GM19438 (cell line): ENCODE measurements around the gene SPTBN4.
"Not testable (repeated sequence)": the region's sequence is repeated elsewhere in the genome, so short reads cannot be mapped to it uniquely, and the experiment has no call there.

Experiments used
- ATAC-seq: cut with Tn5 transposase; IDR thresholded peaks from one replicate; pipeline ENCODE4 v1.9.1; 2021; ENCODE audit warnings: low read depth; ENCODE audit not compliant: unreplicated experiment

Gene SPTBN4

DNA sequence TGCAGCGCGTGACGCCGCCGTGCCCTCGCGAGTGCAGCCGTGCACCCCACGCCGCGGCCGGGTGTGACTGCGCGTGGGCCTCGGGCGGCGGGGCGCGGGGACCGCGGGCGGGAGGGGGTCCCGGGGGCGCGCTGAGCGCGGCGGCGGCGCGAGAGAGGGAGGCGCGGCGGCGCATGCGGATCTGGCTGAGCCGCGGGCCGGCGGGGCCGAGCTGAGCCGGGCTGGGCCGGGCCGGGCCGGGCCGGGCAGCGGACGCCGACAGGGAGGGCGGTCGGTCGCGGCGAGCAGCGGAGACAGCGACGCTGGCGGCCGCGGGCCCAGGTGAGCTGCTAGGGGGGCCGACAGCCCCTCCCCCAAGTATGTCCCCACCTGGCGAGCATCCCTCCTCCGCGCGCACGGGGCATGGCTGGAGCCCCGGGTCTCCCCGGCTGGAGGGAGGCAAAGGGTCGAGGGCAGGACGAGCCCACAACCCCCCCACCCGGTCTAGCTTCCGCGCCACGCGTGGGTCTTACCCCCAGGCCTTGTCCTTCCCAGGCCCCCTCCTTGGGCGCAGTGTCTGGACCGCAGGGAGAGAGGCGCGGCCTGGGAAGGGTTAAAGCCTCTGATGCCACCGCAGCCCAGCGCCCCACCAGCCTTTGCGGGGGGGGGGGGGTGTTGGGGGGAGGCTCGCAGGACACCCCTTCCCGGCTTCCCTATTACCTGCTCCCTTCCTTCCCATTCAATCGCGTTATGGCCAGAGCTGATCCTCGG lies at the start of gene SPTBN4:
SPTBN4 (plus strand) TSS at position 17 of the 750 bp plus-strand sequence. CDS start 5,621 bp downstream, outside the sequence.
- no peak for ATAC-seq

DNA sequence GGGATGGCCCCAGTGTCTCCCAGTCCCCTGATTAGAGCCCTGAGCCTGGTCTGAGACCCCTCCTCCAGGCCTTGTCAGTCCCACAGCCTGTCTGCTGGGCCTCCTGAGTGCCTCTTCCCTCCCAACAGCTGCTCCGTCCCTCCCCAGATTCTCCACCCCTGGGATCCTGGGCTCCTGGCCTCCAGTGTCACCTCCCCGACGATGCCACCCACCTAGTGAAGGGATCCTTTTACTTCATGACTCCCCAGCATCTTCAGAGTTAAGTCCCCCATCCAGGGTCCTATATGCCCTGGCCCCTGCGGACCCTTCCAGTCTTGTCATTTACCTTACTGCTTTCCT lies 49.2 kb upstream of the SPTBN4 start:
- ATAC-seq: no peak

DNA sequence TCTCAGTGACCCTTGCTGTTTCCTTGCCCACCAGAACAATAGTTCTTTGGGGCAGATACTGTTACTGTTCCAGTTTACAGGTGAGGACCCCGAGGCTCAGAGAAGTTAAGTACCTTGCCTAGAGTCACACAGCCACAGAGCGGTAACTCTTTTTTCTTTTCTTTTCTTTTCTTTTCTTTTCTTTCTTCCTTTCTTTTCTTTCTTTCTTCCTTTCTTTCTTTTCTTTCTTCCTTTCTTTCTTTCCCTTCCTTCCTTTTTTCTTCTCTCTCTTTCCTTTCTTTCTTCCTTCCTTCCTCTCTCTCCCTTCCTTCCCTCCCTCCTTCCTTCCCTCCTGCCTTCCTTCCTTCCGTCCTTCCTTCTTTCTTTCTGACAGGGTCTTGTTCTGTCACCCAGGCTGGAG lies 48.8 kb upstream of the SPTBN4 start:
- ATAC-seq: no peak

DNA sequence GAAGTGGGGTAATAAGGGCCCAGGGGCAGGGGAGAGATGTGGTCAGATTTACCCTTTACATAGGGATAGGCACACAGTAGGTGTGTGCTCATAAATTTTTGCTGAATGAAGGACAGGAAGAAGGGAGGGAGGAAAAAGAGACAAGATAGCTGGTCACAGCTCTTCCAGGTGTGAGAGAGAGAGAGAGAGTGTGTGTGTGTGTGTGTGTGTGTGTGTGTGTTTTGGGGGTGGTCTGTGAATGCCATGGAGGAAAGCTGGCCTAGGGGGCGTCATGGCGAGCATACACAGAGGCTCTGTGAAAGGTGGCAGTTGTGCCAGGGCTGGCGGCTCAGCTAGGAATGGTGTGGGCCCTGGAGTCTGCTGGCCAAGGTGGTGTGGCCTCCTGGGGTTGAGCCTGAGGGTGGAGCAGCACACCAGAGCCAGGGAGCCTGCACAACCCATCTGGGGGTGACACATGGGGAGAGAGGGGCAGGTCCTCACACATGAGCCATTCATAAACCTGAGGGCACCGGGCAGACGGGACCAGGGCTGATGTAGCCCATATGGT lies 47.7 kb upstream of the SPTBN4 start:
- ATAC-seq: no peak

DNA sequence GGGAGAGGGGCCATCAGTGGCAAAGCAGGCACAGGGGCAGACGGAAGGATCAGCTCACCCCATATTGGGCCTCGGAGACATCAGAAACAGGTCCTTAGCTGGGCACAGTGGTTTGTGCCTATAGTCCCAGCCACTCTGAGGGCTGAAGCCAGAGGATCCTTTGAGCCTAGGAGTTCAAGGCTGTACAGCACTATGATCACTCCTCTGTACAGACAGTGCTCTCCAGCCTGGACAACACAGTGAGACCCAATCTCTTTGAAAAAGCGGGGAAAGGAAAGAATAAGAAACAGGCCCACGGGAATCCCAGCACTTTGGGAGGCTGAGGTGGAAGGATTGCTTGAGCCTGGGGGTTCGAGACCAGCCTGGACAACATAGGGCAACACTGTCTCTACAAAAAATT lies 47.0 kb upstream of the SPTBN4 start:
- ATAC-seq: no peak

DNA sequence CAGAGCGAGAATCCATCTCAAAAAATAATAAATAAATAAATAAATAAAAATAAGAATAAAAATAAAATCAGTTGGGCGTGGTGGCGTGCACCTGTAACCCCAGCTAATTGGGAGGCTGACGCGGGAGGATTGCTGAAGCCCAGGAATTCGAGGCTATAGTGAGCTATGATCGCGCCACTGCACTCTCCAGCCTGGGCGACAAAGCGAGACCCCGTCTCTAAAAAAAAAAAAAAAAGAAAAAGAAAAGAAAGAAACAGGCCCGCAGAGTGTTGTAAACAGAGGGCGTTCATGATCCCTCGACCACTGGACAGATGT lies 46.4 kb upstream of the SPTBN4 start:
- no peak for ATAC-seq

DNA sequence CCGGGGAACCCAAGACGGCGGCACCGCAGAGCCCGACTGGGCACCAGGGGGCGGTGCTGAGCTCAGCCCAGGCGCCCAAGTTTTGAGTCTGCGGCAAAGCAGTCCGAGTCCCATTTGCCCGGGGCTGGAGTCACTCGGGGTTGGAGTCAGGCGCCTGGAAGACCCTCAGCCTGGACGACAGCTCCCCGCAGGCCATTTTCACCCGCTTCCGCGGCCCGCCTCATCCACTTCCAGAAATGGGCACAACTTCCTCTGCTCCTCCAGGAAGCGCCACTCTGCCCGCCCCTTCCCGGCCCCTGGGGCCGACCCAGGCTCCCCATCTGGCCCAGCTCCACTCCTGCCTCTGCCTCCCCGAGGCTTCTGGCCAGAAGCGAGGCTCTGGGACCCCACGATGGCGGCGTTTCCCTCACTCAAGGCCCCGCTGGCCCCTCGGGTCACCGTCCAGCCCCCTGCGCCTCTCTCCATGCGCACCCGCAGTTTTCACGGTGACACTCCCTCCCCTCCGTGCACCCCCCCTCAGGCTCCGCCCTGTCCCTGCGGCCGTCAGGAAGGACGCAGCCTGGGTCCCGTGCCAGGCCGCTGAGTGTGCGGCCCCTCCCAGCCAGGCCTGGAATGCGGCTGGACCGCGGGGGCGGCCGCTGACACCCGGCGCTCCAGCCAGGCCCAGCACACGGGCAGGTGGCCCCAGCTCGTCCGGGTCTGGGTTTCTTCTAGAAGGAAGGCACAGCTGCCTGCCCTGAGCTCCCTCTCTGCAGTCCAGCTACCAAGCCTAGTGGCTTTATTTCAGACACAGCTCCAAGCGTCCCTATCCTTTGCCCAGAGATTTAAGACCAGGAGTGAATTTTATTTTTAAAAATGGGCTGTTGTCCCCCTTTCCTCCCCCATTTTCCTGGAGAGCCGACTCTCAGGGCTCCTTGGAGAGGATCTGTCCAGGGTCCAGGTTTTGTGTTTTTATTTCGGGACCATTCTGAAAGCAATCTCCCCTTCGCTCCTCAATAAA lies 45.7 kb upstream of the SPTBN4 start:
- ATAC-seq: peak; percentile 37

DNA sequence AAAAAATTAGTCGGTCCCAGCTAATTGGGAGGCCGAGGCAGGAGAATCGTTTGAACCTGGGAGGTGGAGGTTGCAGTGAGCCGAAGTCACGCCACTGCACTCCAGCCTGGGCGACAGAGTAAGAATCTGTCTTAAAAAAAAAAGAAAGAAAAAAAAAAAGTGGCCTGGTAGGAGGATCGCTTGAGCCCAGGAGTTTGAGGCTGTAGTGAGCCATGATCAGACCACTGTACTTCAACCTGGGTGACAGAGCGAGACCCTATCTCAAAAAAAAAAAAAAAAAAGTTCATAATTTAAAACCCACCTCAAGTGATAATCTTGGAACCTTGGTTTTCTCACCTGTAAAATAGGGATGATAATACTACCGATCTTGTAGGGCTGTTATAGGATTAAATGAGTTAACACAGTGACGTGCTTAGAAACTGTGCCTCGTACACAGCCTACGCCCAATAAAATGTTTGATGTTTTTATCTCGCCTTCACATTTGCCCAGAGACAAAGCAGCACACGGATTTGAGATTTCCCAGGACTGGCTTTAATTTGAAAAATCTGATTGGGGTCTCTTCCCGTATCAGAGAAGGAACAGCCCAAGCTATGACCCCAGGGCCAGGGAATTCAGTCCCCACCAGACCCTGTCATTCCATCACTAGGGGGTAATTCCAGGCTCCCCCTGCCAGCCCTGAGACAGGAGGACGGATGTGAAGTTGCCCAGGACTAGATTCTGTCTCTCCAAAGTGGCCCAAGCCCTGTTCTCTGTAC lies 44.6 kb upstream of the SPTBN4 start:
- no peak for ATAC-seq

DNA sequence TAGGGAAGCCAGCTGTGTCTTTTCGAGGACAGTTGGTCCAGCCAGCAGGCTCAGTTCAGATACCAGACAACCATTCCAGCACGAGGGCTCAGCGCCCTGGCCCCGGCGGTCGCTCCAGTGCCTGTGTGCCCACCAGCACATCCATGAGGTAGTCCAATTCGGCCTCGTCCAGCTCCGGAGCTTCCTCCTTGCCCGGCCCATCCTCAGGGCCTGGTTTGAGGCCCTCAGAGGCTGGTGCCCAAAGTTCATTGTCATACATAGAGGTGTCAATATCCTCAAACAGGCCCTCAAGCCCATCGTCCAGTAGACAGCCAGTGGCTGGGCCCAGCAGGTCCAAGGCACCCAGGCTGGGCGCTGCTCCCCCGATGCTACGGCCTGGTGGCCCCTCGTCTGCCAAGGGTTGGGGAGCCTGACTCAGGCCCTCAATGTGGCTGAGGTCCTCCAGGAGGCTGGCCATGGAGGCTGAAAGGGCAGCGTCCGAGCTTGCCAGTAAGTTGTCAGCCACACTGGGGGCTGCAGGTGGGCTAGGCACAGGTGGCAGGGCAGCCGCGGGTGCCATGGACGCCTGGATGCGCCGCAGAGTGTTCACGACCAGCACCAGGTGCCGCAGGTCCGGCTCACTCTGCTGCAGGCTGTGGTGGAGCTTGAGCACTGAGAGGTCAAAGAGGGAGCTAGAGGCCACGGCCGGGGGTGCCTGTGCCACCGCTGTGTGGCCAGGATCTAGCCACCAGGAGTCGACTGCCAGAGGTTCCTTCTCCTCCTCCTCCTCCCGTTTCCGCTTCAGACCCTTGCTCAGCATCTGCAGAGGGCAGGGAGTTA lies 43.8 kb upstream of the SPTBN4 start:
- no peak for ATAC-seq

DNA sequence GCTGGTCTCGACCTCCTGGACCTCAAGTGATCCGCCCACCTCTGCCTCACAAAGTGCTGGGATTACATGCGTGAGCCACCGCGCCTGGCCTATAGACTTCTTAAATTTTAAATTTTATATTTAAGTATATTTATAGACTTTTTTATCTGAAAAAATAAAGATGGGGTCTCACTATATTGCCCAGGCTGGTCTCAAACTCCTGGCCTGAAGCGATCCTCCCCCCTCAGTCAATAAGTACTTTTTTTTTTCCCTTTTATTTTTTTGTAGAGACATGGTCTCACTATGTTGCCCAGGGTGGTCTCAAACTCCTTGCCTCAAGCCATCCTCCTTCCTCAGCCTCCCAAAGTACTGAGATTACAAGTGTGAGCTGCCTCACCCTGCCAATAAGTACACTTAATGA lies 42.9 kb upstream of the SPTBN4 start:
- ATAC-seq: no peak

DNA sequence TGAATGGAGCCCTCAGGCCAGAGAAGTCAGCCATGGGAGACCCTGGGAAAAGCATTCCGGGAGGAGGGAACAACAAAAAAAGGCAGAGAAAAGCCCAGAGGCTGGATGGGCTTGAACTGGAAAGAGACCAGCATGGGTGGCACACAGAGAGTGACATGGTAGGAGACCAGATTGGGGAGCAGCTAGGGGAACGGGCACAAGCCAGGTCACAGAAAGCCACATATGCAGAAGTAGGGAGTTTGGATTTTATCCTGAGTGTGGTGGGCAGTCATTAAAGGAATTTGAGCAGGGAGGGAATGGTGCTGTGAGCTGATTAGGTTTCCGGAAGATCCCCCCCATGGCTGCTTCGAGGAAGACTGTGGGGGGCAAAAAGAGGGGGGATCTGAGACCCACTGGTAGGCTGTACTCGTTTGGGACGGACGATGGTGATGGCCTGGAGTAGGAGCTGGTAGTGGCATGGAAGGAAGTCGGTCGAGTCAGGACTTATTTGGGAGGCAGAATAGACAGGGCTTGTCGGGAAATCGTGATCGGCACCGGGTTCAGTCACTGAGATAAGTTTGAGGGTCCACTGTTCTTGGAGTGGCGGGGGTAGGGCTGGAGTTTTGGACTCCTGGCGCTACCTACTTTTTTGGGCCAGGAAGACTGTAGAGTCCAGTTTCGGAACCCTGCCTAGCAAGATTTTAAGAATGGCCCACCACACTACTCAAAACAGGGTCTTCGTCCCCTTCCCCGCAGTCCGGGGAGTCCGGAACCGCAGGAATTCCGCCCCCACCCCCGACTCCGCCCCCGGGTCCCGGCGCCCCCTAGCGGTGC lies 42.0 kb upstream of the SPTBN4 start:
- ATAC-seq: no peak

DNA sequence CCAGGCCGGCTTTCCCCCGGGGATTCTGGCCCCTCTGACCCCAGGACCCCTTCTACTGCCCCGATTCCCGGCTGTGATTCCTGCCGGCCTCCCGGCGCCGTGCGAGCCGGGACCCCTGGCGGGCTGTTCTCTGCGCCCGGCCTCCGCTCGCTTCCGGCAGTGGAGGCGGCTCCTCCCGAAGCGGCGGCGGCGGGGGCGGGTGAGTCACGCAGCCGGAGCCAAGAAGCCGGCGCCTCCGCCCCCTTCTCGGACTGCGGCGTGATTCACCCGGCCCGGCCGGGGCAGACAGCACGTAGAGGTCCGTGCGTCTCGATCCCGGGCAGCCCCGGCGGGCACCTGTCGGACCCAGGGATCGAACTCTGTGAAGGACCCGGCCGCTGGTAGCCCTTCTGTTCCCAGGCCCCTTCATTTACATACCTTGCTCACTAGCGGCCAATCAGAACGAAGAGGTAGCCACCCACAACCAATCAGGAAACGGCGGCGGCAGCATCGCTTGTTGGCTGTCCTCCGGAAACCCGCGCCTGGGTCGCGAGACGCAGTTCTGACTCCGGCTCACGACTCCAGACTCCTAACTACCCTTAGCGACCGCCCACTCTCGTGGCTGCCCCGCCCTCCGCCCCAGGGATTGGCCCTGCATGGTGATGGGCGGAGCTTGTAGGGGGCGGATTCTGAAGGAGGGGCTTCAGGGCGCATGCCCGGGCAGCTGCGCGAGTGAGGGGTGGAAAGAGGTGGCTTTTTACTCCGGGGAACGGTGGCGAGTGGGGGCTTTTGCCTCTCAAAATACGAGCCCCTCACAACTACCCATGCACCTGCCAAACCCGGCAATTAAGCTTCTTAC lies 41.1 kb upstream of the SPTBN4 start, which contains the start of gene SERTAD1:
SERTAD1 (minus strand) TSS at position 543 of the 838 bp plus-strand sequence. CDS start 2,446 bp downstream, outside the sequence.
- ATAC-seq: peak; percentile 77

DNA sequence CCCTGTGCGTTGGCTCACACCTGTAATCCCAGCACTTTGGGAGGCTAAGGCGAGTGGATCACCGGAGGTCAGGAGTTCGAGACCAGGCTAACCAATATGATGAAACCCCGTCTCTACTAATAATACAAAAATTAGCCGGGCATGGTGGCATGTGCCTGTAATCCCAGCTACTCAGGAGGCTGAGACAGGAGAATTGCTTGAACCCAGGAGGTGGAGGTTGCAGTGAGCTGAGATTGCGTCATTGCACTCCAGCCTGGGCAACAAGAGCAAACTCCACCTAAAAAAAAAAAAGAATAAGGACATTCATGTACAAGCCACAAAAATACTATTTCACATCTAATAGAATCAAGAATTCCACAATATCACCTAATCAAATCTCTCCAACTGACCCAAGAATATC lies 38.6 kb upstream of the SPTBN4 start:
- ATAC-seq: not testable (repeated sequence)

DNA sequence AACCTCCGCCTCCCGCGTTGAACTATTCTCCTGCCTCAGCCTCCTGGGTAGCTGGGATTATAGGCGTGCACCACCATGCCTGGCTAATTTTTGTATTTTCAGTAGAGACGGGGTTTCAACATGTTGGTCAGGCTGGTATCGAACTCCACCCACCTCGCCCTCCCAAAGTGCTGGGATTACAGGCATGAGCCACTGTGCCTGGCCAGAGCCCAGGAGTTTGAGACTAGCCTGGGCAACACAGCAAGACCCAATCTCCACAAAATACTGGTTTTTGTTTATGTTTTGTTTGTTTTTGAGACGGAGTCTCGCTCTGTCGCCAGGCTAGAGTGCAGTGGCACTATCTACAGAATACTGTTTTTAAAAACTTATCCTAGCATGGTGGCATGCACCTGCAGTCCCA lies 36.6 kb upstream of the SPTBN4 start:
- ATAC-seq: not testable (repeated sequence)

DNA sequence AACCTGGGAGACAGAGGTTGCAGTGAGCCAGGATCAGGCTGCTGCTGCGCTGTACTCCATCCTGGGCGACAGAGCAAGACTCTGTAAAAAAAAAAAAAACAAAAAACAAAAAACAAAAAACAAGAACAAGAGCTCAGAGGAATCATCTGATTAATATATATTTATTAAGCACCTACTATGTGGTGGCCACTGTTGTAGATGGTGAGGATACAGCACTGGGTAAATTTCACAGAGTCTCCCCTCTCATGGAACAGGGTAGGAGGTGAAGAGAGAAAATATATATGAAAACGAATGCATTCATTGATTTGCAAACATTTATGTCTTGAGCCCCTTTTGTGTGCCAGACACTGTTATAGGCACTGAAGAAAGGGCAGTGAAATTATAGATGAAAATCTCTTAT lies 35.1 kb upstream of the SPTBN4 start:
- ATAC-seq: no peak

DNA sequence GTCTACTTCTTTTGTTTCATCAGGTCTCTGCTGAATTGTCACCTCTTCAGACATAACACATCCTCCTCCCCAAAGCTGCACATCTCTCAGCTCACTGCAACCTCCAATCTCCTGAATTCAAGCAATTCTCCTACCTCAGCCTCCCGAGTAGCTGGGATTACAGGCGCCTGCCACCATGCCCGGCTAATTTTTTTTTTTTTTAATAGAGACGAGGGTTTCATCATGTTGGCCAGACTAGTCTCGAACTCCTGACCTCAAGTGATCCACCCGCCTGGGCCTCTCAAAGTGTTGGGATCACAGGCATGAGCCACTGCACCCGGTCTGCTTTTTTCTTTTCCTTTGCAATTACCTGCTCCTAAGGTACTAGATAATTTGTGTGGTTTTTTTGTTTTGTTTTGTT lies 34.0 kb upstream of the SPTBN4 start:
- ATAC-seq: not testable (repeated sequence)

DNA sequence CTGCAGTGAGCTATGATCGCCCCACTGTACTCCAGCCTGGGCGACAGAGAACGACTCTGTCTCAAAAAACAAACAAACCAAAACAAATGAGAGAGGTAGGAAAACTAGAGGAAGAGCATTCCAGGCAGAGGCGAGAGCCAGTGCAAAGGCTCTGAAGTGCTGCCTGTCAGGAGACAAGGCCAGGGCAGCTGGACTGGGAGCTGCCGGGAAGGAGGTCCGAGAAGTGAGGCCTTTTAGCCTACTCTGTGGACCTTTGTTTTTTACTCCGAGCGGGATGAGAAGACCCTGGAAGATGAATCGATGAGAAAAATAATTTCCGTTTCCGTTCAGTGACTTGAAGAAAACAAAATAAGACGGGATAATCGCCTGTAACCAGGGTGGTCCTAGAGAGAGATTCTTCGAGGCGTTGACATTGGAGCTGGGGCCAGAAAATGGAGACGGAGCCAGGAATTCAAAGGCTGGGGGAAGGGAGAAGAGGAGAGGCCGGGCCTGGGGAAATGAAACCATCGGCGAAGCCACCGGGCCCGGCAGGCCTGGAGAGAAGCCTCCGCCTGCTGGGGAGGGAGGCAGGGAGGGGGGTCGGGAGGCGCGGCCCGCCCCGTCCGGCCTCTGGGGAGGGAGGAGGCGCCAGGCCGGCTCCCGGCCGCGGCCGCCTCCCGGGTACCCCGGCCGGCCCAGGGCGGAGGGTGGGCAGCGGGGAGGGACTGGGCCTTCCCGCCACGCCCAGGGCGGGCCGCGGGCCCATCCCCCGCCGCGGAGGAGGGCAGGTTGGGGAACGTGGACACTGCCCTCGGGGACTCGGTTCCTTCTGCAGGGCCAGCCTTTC lies 33.2 kb upstream of the SPTBN4 start:
- peak; percentile 67 for ATAC-seq
